Measurements from ENCODE around the gene PDE4D. TPM values are rescaled to one million over a fixed set of nuclear protein-coding genes. Genes with fewer than 3 reads are reported as not detected.
A peak's percentile ranks its signal among the peaks of the same experiment; 100 is the strongest.

Gene PDE4D
- 10 to 100 TPM; 75.5 to 80.7 TPM for total RNA-seq

GRCh38 chr5:59893429-59894227, at the start of gene PDE4D:
Gene PDE4D (minus strand): TSS chr5:59893726.
- H3K36me3 Mint-ChIP-seq (ENCODE audit: low read depth): no peaks in the 10 kb centered on the region
- no peak for ATAC-seq
- POLR2A ChIA-PET: no interaction called here
- peak; percentile 6 for DNase-seq
- no peak within 1 kb of the TSS for H3K27ac Mint-ChIP-seq
- no peaks in the 10 kb centered on the region for H3K4me1 Mint-ChIP-seq (ENCODE audit: low read depth)
- H3K4me3 Mint-ChIP-seq: no peak within 1 kb of the TSS
- no peak for TF ChIP-seq CTCF (IDR thresholded peaks at IDR 0.05)
- CTCF ChIA-PET: no interaction called here
- intact Hi-C loops (cut with micrococcal nuclease): no loop called here
- no peaks in the 10 kb centered on the region for H3K9me3 Mint-ChIP-seq
- peaks cover 31% of the 10 kb centered on the region for H3K27me3 Mint-ChIP-seq

- no peaks in the 10 kb centered on the region for H3K4me1 Mint-ChIP-seq (ENCODE audit: low read depth)
- intact Hi-C loops (cut with micrococcal nuclease): no loop called here
- DNase-seq (no peak), ATAC-seq (no peak)
- H3K27me3 Mint-ChIP-seq: no peaks in the 10 kb centered on the region
- no peak for TF ChIP-seq CTCF (IDR thresholded peaks at IDR 0.05)
- CTCF ChIA-PET: no interaction called here
- H3K36me3 Mint-ChIP-seq (ENCODE audit: low read depth): no peaks in the 10 kb centered on the region
- no peak overlapping the region for H3K4me3 Mint-ChIP-seq
- POLR2A ChIA-PET: no interaction called here
- no peak overlapping the region for H3K27ac Mint-ChIP-seq
- no peaks in the 10 kb centered on the region for H3K9me3 Mint-ChIP-seq
Observed at GRCh38 chr5:59937633-59938032, 44.1 kb upstream of the PDE4D start.

- ChIA-PET CTCF (interaction anchor here (0.7 kb wide), 1 partner anchor 53 kb away, joined by 3 read pairs; no protein-coding TSS in a partner anchor), POLR2A (no interaction called here)
- no peaks in the 10 kb centered on the region for H3K9me3 Mint-ChIP-seq
- no peaks in the 10 kb centered on the region for H3K27me3 Mint-ChIP-seq
- ATAC-seq (no peak), DNase-seq (no peak)
- H3K36me3 Mint-ChIP-seq (ENCODE audit: low read depth): no peaks in the 10 kb centered on the region
- intact Hi-C loops (cut with micrococcal nuclease): no loop called here
- no peak overlapping the region for H3K27ac Mint-ChIP-seq
- TF ChIP-seq CTCF (IDR thresholded peaks at IDR 0.05): no peak
- no peak overlapping the region for H3K4me3 Mint-ChIP-seq
- H3K4me1 Mint-ChIP-seq (ENCODE audit: low read depth): no peaks in the 10 kb centered on the region
Observed at GRCh38 chr5:59923465-59923864, 29.9 kb upstream of the PDE4D start.

GRCh38 chr5:59922220-59922619, 28.7 kb upstream of the PDE4D start:
- POLR2A ChIA-PET: no interaction called here
- TF ChIP-seq CTCF (IDR thresholded peaks at IDR 0.05): no peak
- intact Hi-C loops (cut with micrococcal nuclease): no loop called here

GRCh38 chr5:59921816-59922215, 28.3 kb upstream of the PDE4D start:
- ChIA-PET CTCF (no interaction called here), POLR2A (no interaction called here)
- Mint-ChIP-seq H3K4me1 (ENCODE audit: low read depth) (no peaks in the 10 kb centered on the region), H3K4me3 (no peak overlapping the region), H3K9me3 (no peaks in the 10 kb centered on the region), H3K27me3 (no peaks in the 10 kb centered on the region), H3K27ac (no peak overlapping the region), H3K36me3 (ENCODE audit: low read depth) (no peaks in the 10 kb centered on the region)
- no peak for TF ChIP-seq CTCF (IDR thresholded peaks at IDR 0.05)
- DNase-seq: no peak
- no peak for ATAC-seq
- intact Hi-C loops (cut with micrococcal nuclease): no loop called here

More at GRCh38 chr5:59922220-59922619, 28.7 kb upstream of the PDE4D start:
- CTCF ChIA-PET: no interaction called here
- H3K4me1 Mint-ChIP-seq (ENCODE audit: low read depth): no peaks in the 10 kb centered on the region
- no peak overlapping the region for H3K4me3 Mint-ChIP-seq
- DNase-seq (no peak), ATAC-seq (no peak)
- no peaks in the 10 kb centered on the region for H3K27me3 Mint-ChIP-seq
- H3K36me3 Mint-ChIP-seq (ENCODE audit: low read depth): no peaks in the 10 kb centered on the region
- no peaks in the 10 kb centered on the region for H3K9me3 Mint-ChIP-seq
- H3K27ac Mint-ChIP-seq: no peak overlapping the region
